ENCODE results near the gene IL1R2. TPM values are rescaled to one million over a fixed set of nuclear protein-coding genes. Genes with fewer than 3 reads are reported as not detected.

IL1R2 gene
- total RNA-seq, 1 experiment from 2014 or later = 0.22 TPM

DNA sequence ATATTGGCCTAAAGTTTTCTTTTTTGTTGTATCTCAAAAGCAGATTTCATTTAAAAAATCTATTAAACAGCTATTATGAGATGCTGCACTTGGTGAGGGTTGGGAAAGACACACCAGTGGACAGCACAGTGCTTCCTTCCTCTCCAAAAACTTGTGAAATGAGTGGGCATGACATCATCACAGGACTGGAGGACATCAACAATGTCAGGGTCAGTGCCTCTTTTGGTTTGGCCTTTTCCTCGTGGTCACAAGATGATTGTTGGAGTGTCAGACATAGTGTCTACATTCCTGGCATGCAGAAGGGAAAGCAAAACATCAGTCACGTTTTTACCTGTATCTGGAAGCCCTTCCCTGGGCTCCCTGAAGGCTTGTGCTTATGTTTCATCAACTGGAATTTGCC, 49.6 kb downstream of the IL1R2 start (continued):
- TF ChIP-seq ZNF281 (CRISPR knock-in tag; IDR thresholded peaks at IDR 0.05) (no peak), ZNF232 (CRISPR knock-in tag; IDR thresholded peaks at IDR 0.05) (no peak)

GRCh38 chr2:102042196-102043081, 50.7 kb downstream of the IL1R2 start:
- Mint-ChIP-seq H3K27ac (no peak overlapping the region), H3K27me3 (ENCODE audit: low read depth) (no peaks in the 10 kb centered on the region), H3K4me3 (no peak overlapping the region), H3K36me3 (no peaks in the 10 kb centered on the region), H3K4me1 (0 out of 2 replicates have a peak, but pooled peaks cover 3% of the 10 kb centered on the region), H3K9me3 (peaks cover 11% of the 10 kb centered on the region)
- ATAC-seq (no peak), DNase-seq (ENCODE audit: low spot score) (no peak)
- ChIA-PET CTCF (no interaction called here), POLR2A (no interaction called here)
- TF ChIP-seq ZNF512 (CRISPR knock-in tag; IDR thresholded peaks at IDR 0.05; ENCODE audit: borderline replicate concordance) (peak; percentile 79; the same call in 1 of the 2 replicates), ZNF317 (CRISPR knock-in tag; IDR thresholded peaks at IDR 0.05; ENCODE audit: borderline replicate concordance, low read depth) (no peak), ETV6 (CRISPR knock-in tag; IDR thresholded peaks at IDR 0.05) (no peak)

DNA sequence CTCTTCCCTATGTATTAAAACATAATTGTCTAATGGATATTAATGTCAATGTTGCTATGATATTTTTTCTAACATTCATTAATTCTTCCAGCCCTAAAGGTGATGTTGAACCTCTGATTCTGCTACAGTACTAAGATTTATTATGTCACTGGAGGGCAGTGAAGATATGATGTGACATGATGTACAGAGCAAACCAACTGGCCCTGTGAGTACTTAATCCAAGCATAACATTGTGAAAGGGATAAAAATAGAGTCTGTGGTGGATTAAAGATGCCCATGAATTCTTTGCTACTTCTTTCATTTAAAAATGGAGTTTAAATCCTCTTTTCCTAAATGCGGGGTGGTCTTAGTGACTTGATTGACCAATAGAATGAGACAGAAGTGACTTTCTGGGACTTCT, 51.8 kb downstream of the IL1R2 start:
- DNase-seq (ENCODE audit: low spot score) (no peak), ATAC-seq (no peak)
- POLR2A ChIA-PET = no interaction called here
- CTCF ChIA-PET = no interaction called here
- peaks cover 15% of the 10 kb centered on the region for H3K9me3 Mint-ChIP-seq
- no peaks in the 10 kb centered on the region for H3K36me3 Mint-ChIP-seq
- no peak overlapping the region for H3K4me3 Mint-ChIP-seq
- H3K4me1 Mint-ChIP-seq = 0 out of 2 replicates have a peak, but pooled peaks cover 3% of the 10 kb centered on the region
- no peak overlapping the region for H3K27ac Mint-ChIP-seq
- no peaks in the 10 kb centered on the region for H3K27me3 Mint-ChIP-seq (ENCODE audit: low read depth)
- TF ChIP-seq ELF4 (CRISPR knock-in tag; IDR thresholded peaks at IDR 0.05; ENCODE audit: low read depth) (no peak), JUN (CRISPR knock-in tag; IDR thresholded peaks at IDR 0.05) (no peak), ZNF423 (CRISPR knock-in tag; IDR thresholded peaks at IDR 0.05) (no peak), GRHL2 (CRISPR knock-in tag; IDR thresholded peaks at IDR 0.05; ENCODE audit: insufficient replicate concordance, severe bottlenecking) (no peak), E2F4 (CRISPR knock-in tag; IDR thresholded peaks at IDR 0.05; ENCODE audit: borderline replicate concordance, low read depth) (no peak), OVOL2 (CRISPR knock-in tag; IDR thresholded peaks at IDR 0.05; ENCODE audit: borderline replicate concordance) (no peak), NFATC4 (CRISPR knock-in tag; IDR thresholded peaks at IDR 0.05) (no peak), JAZF1 (CRISPR knock-in tag; IDR thresholded peaks at IDR 0.05) (no peak), ZNF532 (CRISPR knock-in tag; IDR thresholded peaks at IDR 0.05; ENCODE audit: borderline replicate concordance) (no peak)
- TF ChIP-seq, protein P1, sequence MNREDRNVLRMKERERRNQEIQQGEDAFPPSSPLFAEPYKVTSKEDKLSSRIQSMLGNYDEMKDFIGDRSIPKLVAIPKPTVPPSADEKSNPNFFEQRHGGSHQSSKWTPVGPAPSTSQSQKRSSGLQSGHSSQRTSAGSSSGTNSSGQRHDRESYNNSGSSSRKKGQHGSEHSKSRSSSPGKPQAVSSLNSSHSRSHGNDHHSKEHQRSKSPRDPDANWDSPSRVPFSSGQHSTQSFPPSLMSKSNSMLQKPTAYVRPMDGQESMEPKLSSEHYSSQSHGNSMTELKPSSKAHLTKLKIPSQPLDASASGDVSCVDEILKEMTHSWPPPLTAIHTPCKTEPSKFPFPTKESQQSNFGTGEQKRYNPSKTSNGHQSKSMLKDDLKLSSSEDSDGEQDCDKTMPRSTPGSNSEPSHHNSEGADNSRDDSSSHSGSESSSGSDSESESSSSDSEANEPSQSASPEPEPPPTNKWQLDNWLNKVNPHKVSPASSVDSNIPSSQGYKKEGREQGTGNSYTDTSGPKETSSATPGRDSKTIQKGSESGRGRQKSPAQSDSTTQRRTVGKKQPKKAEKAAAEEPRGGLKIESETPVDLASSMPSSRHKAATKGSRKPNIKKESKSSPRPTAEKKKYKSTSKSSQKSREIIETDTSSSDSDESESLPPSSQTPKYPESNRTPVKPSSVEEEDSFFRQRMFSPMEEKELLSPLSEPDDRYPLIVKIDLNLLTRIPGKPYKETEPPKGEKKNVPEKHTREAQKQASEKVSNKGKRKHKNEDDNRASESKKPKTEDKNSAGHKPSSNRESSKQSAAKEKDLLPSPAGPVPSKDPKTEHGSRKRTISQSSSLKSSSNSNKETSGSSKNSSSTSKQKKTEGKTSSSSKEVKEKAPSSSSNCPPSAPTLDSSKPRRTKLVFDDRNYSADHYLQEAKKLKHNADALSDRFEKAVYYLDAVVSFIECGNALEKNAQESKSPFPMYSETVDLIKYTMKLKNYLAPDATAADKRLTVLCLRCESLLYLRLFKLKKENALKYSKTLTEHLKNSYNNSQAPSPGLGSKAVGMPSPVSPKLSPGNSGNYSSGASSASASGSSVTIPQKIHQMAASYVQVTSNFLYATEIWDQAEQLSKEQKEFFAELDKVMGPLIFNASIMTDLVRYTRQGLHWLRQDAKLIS (CRISPR knock-in tag; IDR thresholded peaks at IDR 0.05; ENCODE audit: borderline replicate concordance) = no peak
